Peyer's patch (tissue), 4 donors: Measurements from ENCODE around the gene PLPP1.

Experiments
- POLR2A ChIP-seq, 2 donors: fragments of 450-650 bp; IDR thresholded peaks; one replicate each; pipeline ENCODE4 v1.5.1; 2017; ENCODE audit warnings: antibody characterized with exemption in 2 of 2, mild to moderate bottlenecking in 2 of 2, moderate library complexity in 2 of 2
- TF ChIP-seq, protein P1 (sequence below), 6 experiments: fragments of 450-650 bp in 4 of 6; fragments of 200-600 bp in 2 of 6; sonication (generic) in 1 of 6; IDR thresholded peaks; one replicate each; pipeline ENCODE4 v1.5.1; 2017 to 2019; ENCODE audit warnings: antibody characterized with exemption in 6 of 6, mild to moderate bottlenecking in 3 of 6, moderate library complexity in 1 of 6

DNA sequence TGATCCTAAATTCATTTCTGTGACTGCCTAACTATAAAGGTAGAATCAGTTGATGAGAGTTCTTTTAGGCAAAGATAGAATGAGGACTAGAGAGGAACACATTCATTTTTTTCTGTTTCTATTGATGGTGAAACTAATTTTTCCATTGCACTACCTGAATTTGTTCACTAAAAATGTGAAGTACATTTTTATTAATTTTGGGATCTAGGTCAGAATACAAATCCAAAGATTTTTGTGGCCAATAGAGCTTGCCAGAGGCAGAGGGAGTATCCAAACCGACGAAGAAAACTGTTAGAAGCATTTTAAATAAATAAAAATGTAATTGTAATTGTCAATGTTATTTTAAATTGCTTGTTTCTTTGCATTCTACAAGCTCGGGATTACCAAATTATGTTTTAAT, 148.9 kb downstream of the PLPP1 start:
- no peak for TF ChIP-seq POLR2A (IDR thresholded peaks at IDR 0.05)
- TF ChIP-seq, protein P1, sequence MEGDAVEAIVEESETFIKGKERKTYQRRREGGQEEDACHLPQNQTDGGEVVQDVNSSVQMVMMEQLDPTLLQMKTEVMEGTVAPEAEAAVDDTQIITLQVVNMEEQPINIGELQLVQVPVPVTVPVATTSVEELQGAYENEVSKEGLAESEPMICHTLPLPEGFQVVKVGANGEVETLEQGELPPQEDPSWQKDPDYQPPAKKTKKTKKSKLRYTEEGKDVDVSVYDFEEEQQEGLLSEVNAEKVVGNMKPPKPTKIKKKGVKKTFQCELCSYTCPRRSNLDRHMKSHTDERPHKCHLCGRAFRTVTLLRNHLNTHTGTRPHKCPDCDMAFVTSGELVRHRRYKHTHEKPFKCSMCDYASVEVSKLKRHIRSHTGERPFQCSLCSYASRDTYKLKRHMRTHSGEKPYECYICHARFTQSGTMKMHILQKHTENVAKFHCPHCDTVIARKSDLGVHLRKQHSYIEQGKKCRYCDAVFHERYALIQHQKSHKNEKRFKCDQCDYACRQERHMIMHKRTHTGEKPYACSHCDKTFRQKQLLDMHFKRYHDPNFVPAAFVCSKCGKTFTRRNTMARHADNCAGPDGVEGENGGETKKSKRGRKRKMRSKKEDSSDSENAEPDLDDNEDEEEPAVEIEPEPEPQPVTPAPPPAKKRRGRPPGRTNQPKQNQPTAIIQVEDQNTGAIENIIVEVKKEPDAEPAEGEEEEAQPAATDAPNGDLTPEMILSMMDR (IDR thresholded peaks at IDR 0.05): no peak
